Measurements from ENCODE around the gene SLC25A21. TPM values are rescaled to one million over a fixed set of nuclear protein-coding genes. Genes with fewer than 3 reads are reported as not detected.

The SLC25A21 gene
- total RNA-seq, 1 donor from 2014 or later: not detected

- Mint-ChIP-seq H3K4me1 (ENCODE audit: low read depth) (peaks cover 11% of the 10 kb centered on the region), H3K9me3 (no peaks in the 10 kb centered on the region), H3K27ac (no peak overlapping the region), H3K36me3 (ENCODE audit: low read depth) (peaks cover 3% of the 10 kb centered on the region), H3K27me3 (ENCODE audit: low read depth) (peaks cover 81% of the 10 kb centered on the region), H3K4me3 (ENCODE audit: low read depth) (no peak overlapping the region)
- intact Hi-C loops (cut with micrococcal nuclease): no loop called here
- DNase-seq (ENCODE audit: low spot score): no peak
Measured at GRCh38 chr14:36664322-36665193, 507.8 kb downstream of the SLC25A21 start.

- peaks cover 88% of the 10 kb centered on the region for H3K27me3 Mint-ChIP-seq (ENCODE audit: low read depth)
- intact Hi-C loops (cut with micrococcal nuclease): loop anchor here (2.0 kb wide), 1 partner anchor 927 kb away; no protein-coding TSS in a partner anchor
- H3K36me3 Mint-ChIP-seq (ENCODE audit: low read depth): peaks cover 3% of the 10 kb centered on the region
- H3K4me3 Mint-ChIP-seq (ENCODE audit: low read depth): no peak overlapping the region
- H3K4me1 Mint-ChIP-seq (ENCODE audit: low read depth): peaks cover 13% of the 10 kb centered on the region
- no peak overlapping the region for H3K27ac Mint-ChIP-seq
- no peaks in the 10 kb centered on the region for H3K9me3 Mint-ChIP-seq
- no peak for DNase-seq (ENCODE audit: low spot score)
Measured at GRCh38 chr14:36663404-36664321, 508.7 kb downstream of the SLC25A21 start.

GRCh38 chr14:36662543-36663403, 509.6 kb downstream of the SLC25A21 start:
- peaks cover 13% of the 10 kb centered on the region for H3K4me1 Mint-ChIP-seq (ENCODE audit: low read depth)
- peaks cover 3% of the 10 kb centered on the region for H3K36me3 Mint-ChIP-seq (ENCODE audit: low read depth)
- no peaks in the 10 kb centered on the region for H3K9me3 Mint-ChIP-seq
- DNase-seq (ENCODE audit: low spot score): no peak
- intact Hi-C loops (cut with micrococcal nuclease): loop anchor here (2.0 kb wide), 1 partner anchor 928 kb away; no protein-coding TSS in a partner anchor
- H3K27me3 Mint-ChIP-seq (ENCODE audit: low read depth): peaks cover 90% of the 10 kb centered on the region
- H3K4me3 Mint-ChIP-seq (ENCODE audit: low read depth): no peak overlapping the region
- no peak overlapping the region for H3K27ac Mint-ChIP-seq

GRCh38 chr14:36662258-36662542, 510.2 kb downstream of the SLC25A21 start:
- Mint-ChIP-seq H3K36me3 (ENCODE audit: low read depth) (peaks cover 3% of the 10 kb centered on the region), H3K27ac (no peak overlapping the region), H3K27me3 (ENCODE audit: low read depth) (peaks cover 90% of the 10 kb centered on the region), H3K9me3 (no peaks in the 10 kb centered on the region), H3K4me3 (ENCODE audit: low read depth) (no peak overlapping the region), H3K4me1 (ENCODE audit: low read depth) (peaks cover 13% of the 10 kb centered on the region)
- intact Hi-C loops (cut with micrococcal nuclease): loop anchor here (2.0 kb wide), 1 partner anchor 929 kb away; no protein-coding TSS in a partner anchor
- no peak for DNase-seq (ENCODE audit: low spot score)

- H3K9me3 Mint-ChIP-seq: no peaks in the 10 kb centered on the region
- H3K4me3 Mint-ChIP-seq (ENCODE audit: low read depth): no peak within 1 kb of the TSS
- peak within 1 kb of the TSS; percentile 59 for H3K27ac Mint-ChIP-seq
- peaks cover 13% of the 10 kb centered on the region for H3K4me1 Mint-ChIP-seq (ENCODE audit: low read depth)
- DNase-seq (ENCODE audit: low spot score): no peak
- peaks cover 3% of the 10 kb centered on the region for H3K36me3 Mint-ChIP-seq (ENCODE audit: low read depth)
- intact Hi-C loops (cut with micrococcal nuclease): loop anchor here (2.0 kb wide), 1 partner anchor 929 kb away; no protein-coding TSS in a partner anchor
- H3K27me3 Mint-ChIP-seq (ENCODE audit: low read depth): peaks cover 91% of the 10 kb centered on the region
Measured at GRCh38 chr14:36661506-36662257, 510.7 kb downstream of the SLC25A21 start, which contains the start of gene PAX9. TSS of gene PAX9 (plus strand) at chr14:36661860. CDS start at chr14:36662090, 230 bp downstream.

GRCh38 chr14:36660736-36661505, 511.5 kb downstream of the SLC25A21 start:
- no peaks in the 10 kb centered on the region for H3K9me3 Mint-ChIP-seq
- intact Hi-C loops (cut with micrococcal nuclease): no loop called here
- peaks cover 95% of the 10 kb centered on the region for H3K27me3 Mint-ChIP-seq (ENCODE audit: low read depth)
- H3K27ac Mint-ChIP-seq: peak overlapping the region; percentile 59
- peaks cover 13% of the 10 kb centered on the region for H3K4me1 Mint-ChIP-seq (ENCODE audit: low read depth)
- H3K4me3 Mint-ChIP-seq (ENCODE audit: low read depth): no peak overlapping the region
- H3K36me3 Mint-ChIP-seq (ENCODE audit: low read depth): peaks cover 3% of the 10 kb centered on the region
- DNase-seq (ENCODE audit: low spot score): no peak

- no peak overlapping the region for H3K27ac Mint-ChIP-seq
- H3K4me3 Mint-ChIP-seq (ENCODE audit: low read depth): no peak overlapping the region
- H3K4me1 Mint-ChIP-seq (ENCODE audit: low read depth): peaks cover 14% of the 10 kb centered on the region
- intact Hi-C loops (cut with micrococcal nuclease): loop anchor here (5.0 kb wide), 1 partner anchor 1547 kb away; the partner anchor contains the start of gene SSTR1
- peaks cover 95% of the 10 kb centered on the region for H3K27me3 Mint-ChIP-seq (ENCODE audit: low read depth)
- peaks cover 3% of the 10 kb centered on the region for H3K36me3 Mint-ChIP-seq (ENCODE audit: low read depth)
- DNase-seq (ENCODE audit: low spot score): no peak
- no peaks in the 10 kb centered on the region for H3K9me3 Mint-ChIP-seq
Measured at GRCh38 chr14:36659822-36660735, 512.3 kb downstream of the SLC25A21 start.

- H3K4me3 Mint-ChIP-seq (ENCODE audit: low read depth): no peak overlapping the region
Measured at GRCh38 chr14:36659010-36659821, 513.2 kb downstream of the SLC25A21 start.

GRCh38 chr14:36658123-36659009, 514.0 kb downstream of the SLC25A21 start:
- no peak overlapping the region for H3K4me3 Mint-ChIP-seq (ENCODE audit: low read depth)
- DNase-seq (ENCODE audit: low spot score): no peak
- peaks cover 93% of the 10 kb centered on the region for H3K27me3 Mint-ChIP-seq (ENCODE audit: low read depth)
- no peak overlapping the region for H3K27ac Mint-ChIP-seq
- intact Hi-C loops (cut with micrococcal nuclease): loop anchor here (5.0 kb wide), 1 partner anchor 1549 kb away; the partner anchor contains the start of gene SSTR1
- peaks cover 9% of the 10 kb centered on the region for H3K4me1 Mint-ChIP-seq (ENCODE audit: low read depth)
- no peaks in the 10 kb centered on the region for H3K36me3 Mint-ChIP-seq (ENCODE audit: low read depth)
- H3K9me3 Mint-ChIP-seq: no peaks in the 10 kb centered on the region

More at GRCh38 chr14:36659010-36659821, 513.2 kb downstream of the SLC25A21 start:
- Mint-ChIP-seq H3K4me1 (ENCODE audit: low read depth) (peaks cover 14% of the 10 kb centered on the region), H3K36me3 (ENCODE audit: low read depth) (peaks cover 3% of the 10 kb centered on the region), H3K27ac (no peak overlapping the region), H3K27me3 (ENCODE audit: low read depth) (peaks cover 94% of the 10 kb centered on the region), H3K9me3 (no peaks in the 10 kb centered on the region)
- intact Hi-C loops (cut with micrococcal nuclease): loop anchor here (5.0 kb wide), 1 partner anchor 1548 kb away; the partner anchor contains the start of gene SSTR1
- DNase-seq (ENCODE audit: low spot score): no peak
